ENCODE data around the gene PXK.

The PXK gene

GRCh38 chr3:58370407-58370806, 37.7 kb downstream of the PXK start:
- no peak overlapping the region for H3K4me3 ChIP-seq (ENCODE audit: low read depth, low read length)
- TF ChIP-seq CTCF (IDR thresholded peaks at IDR 0.05; ENCODE audit: low read depth, low read length): no peak

GRCh38 chr3:58371754-58372153, 39.1 kb downstream of the PXK start:
- no peak for TF ChIP-seq CTCF (IDR thresholded peaks at IDR 0.05; ENCODE audit: low read depth, low read length)

GRCh38 chr3:58375254-58375653, 42.6 kb downstream of the PXK start:
- no peak overlapping the region for H3K4me3 ChIP-seq (ENCODE audit: low read depth, low read length)
- no peak for TF ChIP-seq CTCF (IDR thresholded peaks at IDR 0.05; ENCODE audit: low read depth, low read length)

More at GRCh38 chr3:58371754-58372153, 39.1 kb downstream of the PXK start:
- no peak overlapping the region for H3K4me3 ChIP-seq (ENCODE audit: low read depth, low read length)

- H3K4me3 ChIP-seq (ENCODE audit: low read depth, low read length): no peak overlapping the region
- TF ChIP-seq CTCF (IDR thresholded peaks at IDR 0.05; ENCODE audit: low read depth, low read length): no peak
Observed at GRCh38 chr3:58377168-58377567, 44.5 kb downstream of the PXK start.

- H3K4me3 ChIP-seq (ENCODE audit: low read depth, low read length): no peak overlapping the region
- no peak for TF ChIP-seq CTCF (IDR thresholded peaks at IDR 0.05; ENCODE audit: low read depth, low read length)
Observed at GRCh38 chr3:58377750-58378149, 45.1 kb downstream of the PXK start.

- TF ChIP-seq CTCF (IDR thresholded peaks at IDR 0.05; ENCODE audit: low read depth, low read length): no peak
- H3K4me3 ChIP-seq (ENCODE audit: low read depth, low read length): no peak overlapping the region
Observed at GRCh38 chr3:58379351-58380073, 46.8 kb downstream of the PXK start.

GRCh38 chr3:58383476-58383875, 50.8 kb downstream of the PXK start:
- no peak for TF ChIP-seq CTCF (IDR thresholded peaks at IDR 0.05; ENCODE audit: low read depth, low read length)
- H3K4me3 ChIP-seq (ENCODE audit: low read depth, low read length): no peak overlapping the region

Data from WI38 (cell line).